Fibroblast of skin of scalp (primary cell): ENCODE results near the gene MFSD6L.
A peak's percentile ranks its signal among the peaks of the same experiment; 100 is the strongest.
"Not testable (repeated sequence)": the region's sequence is repeated elsewhere in the genome, so short reads cannot be mapped to it uniquely, and the experiment has no call there.

Experiments
- DNase-seq: peaks from one replicate; pipeline ENCODE4 v3.0.0-alpha.2; 2013

MFSD6L gene

DNA sequence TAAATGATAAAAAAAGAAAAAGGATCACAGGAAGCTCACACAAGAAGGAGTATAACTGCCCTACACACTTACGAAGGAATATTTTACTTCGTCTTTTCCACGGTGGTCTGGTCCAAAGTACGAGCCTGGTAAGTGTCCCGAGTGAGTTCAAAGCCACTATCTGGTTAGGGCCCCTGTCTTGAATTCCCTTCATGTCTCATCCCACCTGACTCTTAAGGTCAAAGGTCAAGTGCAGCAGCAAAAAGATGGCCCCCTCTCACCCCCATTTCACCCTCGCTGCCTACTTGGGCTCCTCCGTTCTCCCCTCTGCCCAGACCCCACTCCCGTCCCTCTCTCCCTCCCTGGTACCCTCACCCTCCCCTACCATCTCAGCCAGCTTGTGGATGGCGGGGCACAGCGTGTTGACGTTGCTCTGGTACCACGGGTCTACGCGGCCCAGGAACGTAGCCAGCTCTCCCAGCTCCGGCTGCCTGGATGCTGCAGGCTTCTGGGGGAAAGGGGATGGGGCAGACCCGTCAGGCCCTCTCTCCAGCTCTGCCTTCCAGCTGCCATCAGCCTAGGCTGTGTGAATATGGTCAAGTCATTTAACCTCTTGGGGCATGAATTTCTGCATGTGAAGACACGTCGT is 27.8 kb upstream of the MFSD6L start:
- no peak for DNase-seq

DNA sequence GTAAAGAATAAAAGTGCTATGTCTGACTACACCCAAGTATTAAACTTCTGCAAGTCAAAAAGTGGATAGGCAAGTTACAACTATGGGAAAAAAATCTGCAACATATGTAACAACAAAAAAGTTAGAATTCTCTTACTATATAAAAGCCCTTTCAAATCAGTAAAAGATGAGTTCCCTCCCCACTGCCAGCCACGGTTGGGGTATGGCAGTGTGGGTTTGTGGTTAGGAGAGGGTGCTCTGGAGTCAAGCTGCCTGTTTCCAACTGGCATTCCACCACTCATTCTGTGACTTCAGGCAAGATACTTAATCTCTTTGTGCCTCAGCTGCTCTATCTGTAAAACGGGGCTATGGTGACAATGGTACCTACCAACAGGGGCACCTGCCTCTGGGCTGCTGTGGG is 26.6 kb upstream of the MFSD6L start:
- no peak for DNase-seq

- no peak for DNase-seq
Measured at GRCh38 chr17:8823279-8823678, 24.1 kb upstream of the MFSD6L start.

GRCh38 chr17:8822401-8823035 is 23.4 kb upstream of the MFSD6L start:
- DNase-seq, result no peak

- DNase-seq, result no peak
Measured at GRCh38 chr17:8821446-8822105, 22.4 kb upstream of the MFSD6L start.

- DNase-seq, result no peak
Measured at GRCh38 chr17:8820311-8821010, 21.3 kb upstream of the MFSD6L start.

DNA sequence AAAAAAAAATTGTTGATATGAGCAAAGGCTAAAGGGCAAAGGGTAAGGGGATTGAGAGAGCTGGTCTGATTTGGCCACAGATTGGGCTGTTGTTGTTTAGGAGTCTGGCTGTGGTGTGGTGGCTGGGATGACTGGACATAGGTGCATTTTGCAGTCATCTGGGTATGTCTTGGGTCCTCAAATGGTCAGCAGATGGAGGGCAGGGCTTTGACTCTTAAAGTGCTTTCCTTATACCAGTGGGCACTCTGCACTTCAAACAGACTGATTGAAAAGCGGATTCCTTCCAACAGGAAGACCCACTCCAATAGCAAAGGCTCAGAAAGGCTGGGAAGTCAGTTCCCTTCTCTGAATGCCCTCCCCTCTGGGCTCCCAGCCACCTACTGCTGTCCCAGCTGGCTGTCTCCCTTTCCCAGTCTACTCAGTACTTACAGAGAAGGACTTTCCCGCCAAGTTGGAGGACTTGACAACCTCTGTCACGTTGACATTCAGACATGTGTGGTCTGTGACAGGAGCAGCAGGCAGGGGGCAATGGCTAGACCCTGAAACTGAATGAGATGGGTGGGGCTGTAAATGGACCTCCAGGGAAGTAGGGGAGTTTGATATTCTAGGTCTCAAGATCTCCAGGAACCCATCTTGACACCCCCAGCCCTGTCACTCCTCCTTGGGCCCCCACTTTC is 19.6 kb upstream of the MFSD6L start:
- no peak for DNase-seq

GRCh38 chr17:8818047-8818446 is 18.9 kb upstream of the MFSD6L start:
- DNase-seq, result no peak

- no peak for DNase-seq
Measured at GRCh38 chr17:8806926-8807550, 7.9 kb upstream of the MFSD6L start.

GRCh38 chr17:8806253-8806925 is 7.2 kb upstream of the MFSD6L start:
- no peak for DNase-seq

- DNase-seq, result not testable (repeated sequence)
Measured at GRCh38 chr17:8805396-8805795, 6.2 kb upstream of the MFSD6L start.

DNA sequence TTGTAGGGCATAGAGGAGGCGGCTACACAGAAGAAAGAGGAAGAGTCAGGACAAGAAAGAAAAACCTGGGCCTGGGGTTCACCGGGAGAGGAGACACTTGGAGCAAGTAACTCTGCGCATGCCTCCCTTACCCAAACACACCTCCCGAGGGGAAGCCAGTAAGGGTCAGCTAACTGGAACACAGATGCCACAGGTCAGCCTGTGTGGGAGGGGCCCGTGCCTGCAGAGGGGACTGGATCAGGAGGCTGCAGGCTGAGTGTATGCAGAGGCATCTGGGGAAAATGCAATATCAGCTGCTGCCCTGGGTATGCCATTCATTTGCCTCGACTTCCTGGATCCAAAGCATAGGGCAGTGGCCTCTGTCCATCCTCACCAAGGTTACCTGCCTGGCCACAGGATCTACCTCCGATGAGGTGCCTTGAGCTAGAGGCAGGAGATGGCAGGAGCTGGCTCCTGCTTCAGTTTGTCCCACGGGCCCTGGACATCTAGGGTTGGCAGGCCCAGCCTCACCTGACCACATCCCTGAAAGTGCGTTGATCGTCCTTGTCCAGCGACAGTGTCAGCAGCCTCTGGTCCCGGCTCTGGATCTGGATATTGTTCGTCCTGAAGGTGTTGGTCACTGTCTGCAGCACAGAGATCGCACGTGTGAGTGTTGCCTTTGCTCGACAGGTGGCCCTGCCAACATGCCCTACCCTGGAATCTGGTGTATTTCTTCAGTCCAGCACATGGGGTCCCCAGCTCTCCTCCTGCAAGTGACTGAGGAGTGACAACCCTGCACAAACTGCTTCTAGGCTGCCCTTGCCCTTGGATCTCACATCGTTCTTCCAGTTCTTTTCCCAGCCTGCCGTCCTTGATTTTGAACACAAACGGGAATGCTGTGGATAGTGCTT is 4.6 kb upstream of the MFSD6L start:
- no peak for DNase-seq

DNA sequence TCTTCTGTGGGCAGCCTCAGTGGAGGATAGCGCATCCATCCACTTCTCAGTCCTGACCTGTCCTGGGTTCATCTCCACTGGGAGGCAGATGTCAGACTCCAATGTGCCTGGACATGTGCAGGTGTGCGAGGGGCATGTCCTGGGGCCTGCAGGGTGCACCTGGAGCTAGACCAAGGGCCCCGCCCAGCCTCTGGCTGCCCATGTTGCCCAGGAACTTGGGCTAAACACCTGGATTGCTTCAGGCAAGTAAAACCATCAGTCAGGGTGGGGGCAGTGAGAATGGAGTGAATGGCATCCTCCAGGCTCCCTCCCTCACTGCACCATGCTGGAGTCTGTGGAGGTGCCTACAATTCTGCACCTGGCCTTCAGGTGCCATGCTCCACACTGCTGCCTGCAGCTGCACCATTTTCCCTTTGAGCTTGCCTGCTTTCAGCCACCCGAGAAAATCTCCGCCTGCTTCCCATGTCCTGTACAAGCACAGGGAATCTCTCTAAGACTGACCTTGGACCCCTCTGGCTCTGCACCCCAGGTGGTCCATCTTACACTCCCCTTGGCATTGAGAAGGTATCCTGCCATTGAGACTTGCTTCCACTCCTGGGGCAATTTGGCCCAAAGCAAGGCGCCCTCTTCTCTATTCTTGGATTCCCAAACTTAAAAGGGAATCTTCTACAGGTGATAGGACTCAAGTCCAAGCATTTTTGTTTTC is 2.1 kb upstream of the MFSD6L start:
- no peak for DNase-seq

GRCh38 chr17:8800656-8801055 is 1.5 kb upstream of the MFSD6L start:
- no peak for DNase-seq

DNA sequence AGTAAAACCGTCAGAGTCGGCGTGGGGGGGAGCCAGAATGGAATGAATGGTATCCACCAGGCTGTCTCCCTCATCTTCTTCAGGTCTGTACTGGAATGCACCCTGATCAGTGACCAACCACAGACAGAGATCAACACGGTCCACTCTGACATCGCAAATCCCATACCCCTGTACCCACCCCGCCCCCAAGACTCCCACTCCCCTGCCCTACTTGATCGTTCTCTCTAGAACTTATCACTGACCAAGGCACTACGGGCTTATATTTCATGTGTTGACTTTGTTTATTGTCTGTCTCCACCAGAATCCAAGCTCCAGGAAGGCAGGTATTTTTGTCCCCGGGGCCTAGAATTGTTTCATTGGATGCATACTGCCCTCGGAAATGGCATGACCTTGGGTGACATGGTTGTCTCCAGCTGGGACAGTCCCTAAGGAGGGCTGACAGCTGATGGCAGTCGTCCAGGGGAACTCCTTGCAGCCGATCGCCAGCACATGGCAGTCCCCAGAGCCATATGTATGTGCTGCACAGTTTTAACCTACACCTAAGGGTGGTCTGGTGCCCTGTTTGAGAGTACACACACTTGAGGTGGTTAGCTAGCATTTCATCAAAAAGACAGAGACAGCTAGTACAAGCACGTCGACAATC is 526 bp upstream of the MFSD6L start:
- peak; percentile 23 for DNase-seq

DNA sequence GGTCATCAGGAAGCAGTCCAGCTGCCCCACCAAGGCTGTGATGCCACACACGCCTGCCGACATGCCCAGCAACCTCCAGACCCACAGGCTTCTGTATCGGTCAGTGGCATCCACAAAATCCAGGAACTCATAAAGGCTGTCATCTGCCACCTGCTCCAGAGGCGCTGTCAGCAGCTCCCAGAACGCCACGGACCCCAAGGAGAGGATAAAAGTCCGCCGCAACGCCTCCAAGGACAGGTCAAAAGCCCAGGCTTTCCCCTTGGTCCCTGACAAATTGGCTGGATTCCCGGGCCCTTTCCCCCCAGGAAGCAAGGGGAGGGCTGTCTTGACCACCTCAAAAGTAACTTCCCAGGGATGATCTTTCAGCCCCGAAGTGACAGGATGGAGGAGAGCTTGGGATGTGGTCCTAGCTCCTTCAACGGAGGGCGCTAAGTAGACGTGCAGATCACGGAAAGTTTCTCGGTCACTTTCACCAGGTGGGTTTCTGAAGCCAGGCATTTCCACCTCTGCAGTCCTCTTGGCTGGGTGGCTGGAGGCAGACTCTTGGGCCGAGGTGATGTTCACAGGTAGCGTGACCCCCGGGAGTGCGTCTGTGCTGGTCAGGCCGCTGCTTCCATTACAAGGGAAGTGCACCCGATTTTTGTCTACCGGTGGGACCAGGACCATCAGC is 854 bp downstream of the MFSD6L start:
- DNase-seq, result no peak

DNA sequence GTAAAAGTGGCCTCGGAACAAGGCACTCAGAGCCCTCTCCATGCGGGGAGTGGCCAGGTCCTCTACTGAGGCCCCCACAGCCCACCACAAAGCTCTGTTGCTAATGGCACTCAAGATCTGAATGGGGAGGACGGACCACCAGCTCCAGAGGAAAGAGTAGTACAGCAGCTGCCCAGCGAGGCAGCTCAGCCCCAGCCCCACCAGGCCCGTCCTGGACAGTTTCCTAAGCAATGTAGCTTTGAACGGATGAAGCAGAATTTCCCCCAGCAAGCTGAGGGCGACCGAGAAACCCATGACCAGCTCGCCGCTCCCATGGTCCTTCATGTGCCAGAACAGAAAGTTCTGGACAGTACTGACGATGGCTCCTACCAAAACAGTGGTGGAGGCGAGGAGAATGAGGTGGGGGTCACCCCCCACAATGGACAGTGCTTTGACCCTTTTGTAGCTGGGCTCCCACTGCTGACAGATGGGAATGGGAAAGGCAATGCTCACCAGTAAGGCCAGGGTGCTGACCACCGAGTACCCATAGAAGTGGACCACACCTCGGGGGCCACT is 1.5 kb downstream of the MFSD6L start:
- DNase-seq, result no peak

GRCh38 chr17:8794636-8795035 is 4.5 kb downstream of the MFSD6L start:
- no peak for DNase-seq

- no peak for DNase-seq
Measured at GRCh38 chr17:8793649-8794048, 5.5 kb downstream of the MFSD6L start.
